HG03575 (cell line): ENCODE measurements around the gene PRKCSH.
"Not testable (repeated sequence)": the region's sequence is repeated elsewhere in the genome, so short reads cannot be mapped to it uniquely, and the experiment has no call there.

ENCODE experiments used
- ATAC-seq: cut with Tn5 transposase; IDR thresholded peaks from one replicate; pipeline ENCODE4 v1.9.1; 2021; ENCODE audit not compliant: unreplicated experiment, insufficient number of reproducible peaks, low FRiP score; ENCODE audit errors: extremely low read depth

PRKCSH gene

GRCh38 chr19:11435057-11435832, at the start of gene PRKCSH, which contains the start of gene ODAD3:
PRKCSH (plus strand) TSS chr19:11435635; CDS start chr19:11436118, 483 bp downstream.
ODAD3 (minus strand) TSS chr19:11435121; CDS start chr19:11435016, 105 bp downstream.
- peak; percentile 57 for ATAC-seq

- no peak for ATAC-seq
Measured at GRCh38 chr19:11387162-11388034, 48.0 kb upstream of the PRKCSH start.

- no peak for ATAC-seq
Measured at GRCh38 chr19:11390359-11390758, 45.1 kb upstream of the PRKCSH start.

- ATAC-seq = no peak
Measured at GRCh38 chr19:11390933-11391680, 44.3 kb upstream of the PRKCSH start.

- ATAC-seq = no peak
Measured at GRCh38 chr19:11397089-11397610, 38.3 kb upstream of the PRKCSH start.

- no peak for ATAC-seq
Measured at GRCh38 chr19:11399667-11400066, 35.8 kb upstream of the PRKCSH start.

- no peak for ATAC-seq
Measured at GRCh38 chr19:11400798-11401197, 34.6 kb upstream of the PRKCSH start.

- ATAC-seq = no peak
Measured at GRCh38 chr19:11401808-11402543, 33.5 kb upstream of the PRKCSH start.

GRCh38 chr19:11404588-11405222, 30.7 kb upstream of the PRKCSH start:
- ATAC-seq = no peak

- ATAC-seq = no peak
Measured at GRCh38 chr19:11405846-11406643, 29.4 kb upstream of the PRKCSH start.

GRCh38 chr19:11406703-11407236, 28.7 kb upstream of the PRKCSH start:
- ATAC-seq = not testable (repeated sequence)

- no peak for ATAC-seq
Measured at GRCh38 chr19:11408591-11408990, 26.8 kb upstream of the PRKCSH start.

- ATAC-seq = no peak
Measured at GRCh38 chr19:11410682-11411081, 24.8 kb upstream of the PRKCSH start.

- no peak for ATAC-seq
Measured at GRCh38 chr19:11414544-11414943, 20.9 kb upstream of the PRKCSH start.

- ATAC-seq = no peak
Measured at GRCh38 chr19:11416346-11417052, 18.9 kb upstream of the PRKCSH start.

- no peak for ATAC-seq
Measured at GRCh38 chr19:11418094-11418548, 17.3 kb upstream of the PRKCSH start.
